ENCODE data around the gene TMPRSS2.
"Not testable (repeated sequence)": the region's sequence is repeated elsewhere in the genome, so short reads cannot be mapped to it uniquely, and the experiment has no call there.

Gene TMPRSS2

DNA sequence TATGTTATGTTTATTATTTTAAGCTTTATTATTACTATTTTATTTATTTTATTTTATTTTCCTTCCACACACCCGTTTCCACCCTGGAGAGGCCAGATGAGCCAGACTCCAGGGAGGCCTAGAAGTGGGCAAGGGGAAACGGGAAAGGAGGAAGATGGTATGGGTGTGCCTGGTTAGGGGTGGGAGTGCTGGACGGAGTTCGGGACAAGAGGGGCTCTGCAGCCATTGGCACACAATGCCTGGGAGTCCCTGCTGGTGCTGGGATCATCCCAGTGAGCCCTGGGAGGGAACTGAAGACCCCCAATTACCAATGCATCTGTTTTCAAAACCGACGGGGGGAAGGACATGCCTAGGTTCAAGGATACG is 82.4 kb downstream of the TMPRSS2 start:
- no peak for DNase-seq

DNA sequence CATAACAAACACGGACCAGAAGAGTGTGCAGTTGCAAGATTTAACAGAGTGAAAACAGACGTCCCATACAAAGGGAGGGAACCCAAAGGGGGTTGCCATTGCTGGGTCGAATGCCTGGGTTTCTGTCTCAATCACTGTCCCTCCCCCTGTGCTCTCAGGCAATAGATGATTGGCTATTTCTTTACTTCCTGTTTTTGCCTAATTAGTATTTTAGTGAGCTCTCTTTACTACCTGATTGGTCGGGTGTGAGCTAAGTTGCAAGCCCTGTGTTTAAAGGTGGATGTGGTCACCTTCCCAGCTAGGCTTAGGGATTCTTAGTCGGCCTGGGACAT is 84.7 kb downstream of the TMPRSS2 start:
- not testable (repeated sequence) for DNase-seq

DNA sequence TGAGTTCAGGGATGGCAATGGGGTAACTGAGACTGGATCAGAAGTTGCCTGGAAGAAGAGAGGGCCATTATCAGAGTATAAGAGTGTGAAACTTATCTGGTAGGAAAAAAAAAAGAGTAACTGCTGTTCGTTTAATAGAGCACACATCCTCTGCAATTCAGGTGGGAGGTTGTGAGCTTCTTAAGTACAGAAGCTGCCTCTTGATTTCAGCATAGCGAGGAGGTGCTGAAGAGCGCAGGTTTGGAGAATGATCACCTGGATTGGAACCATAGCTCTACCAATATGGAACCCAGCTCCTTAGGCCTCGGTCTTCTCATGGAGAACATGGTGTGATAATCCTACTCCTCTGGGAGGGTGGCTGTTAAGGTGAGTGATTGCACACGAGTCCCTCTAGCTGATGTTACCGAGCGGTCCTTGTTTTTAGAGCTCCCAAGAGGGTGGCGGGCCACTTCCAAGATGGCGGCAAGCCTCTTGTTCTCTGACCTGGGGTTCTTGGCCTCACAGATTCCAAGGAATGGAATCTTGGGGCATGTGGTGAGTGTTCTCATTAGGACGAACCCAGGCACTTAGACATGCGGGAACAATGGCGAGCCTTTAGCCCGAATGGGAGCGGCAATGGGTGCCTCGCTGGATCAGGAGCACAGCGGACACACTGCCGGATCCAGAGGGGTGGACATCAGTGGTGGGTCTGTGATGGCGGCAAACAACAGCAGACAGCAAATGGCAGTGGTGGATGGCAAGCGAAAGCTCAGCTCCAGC is 85.2 kb downstream of the TMPRSS2 start:
- no peak for DNase-seq

DNA sequence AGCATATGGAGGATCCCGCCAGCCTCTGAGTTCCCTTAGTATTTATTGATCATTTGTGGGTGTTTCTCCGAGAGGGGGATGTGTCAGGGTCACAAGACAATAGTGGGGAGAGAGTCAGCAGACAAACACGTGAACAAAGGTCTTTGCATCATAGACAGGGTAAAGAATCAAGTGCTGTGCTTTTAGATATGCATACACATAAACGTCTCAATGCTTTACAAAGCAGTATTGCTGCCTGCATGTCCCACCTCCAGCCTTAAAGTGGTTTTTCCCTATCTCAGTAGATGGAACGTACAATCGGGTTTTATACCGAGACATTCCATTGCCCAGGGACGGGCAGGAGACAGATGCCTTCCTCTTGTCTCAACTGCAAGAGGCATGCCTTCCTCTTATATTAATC is 87.0 kb downstream of the TMPRSS2 start:
- DNase-seq: not testable (repeated sequence)

- DNase-seq: peak; percentile 24
Measured at GRCh38 chr21:41419921-41420862, 87.8 kb downstream of the TMPRSS2 start.

- no peak for DNase-seq
Measured at GRCh38 chr21:41418956-41419680, 88.8 kb downstream of the TMPRSS2 start.

- DNase-seq: no peak
Measured at GRCh38 chr21:41418393-41418792, 89.6 kb downstream of the TMPRSS2 start.

DNA sequence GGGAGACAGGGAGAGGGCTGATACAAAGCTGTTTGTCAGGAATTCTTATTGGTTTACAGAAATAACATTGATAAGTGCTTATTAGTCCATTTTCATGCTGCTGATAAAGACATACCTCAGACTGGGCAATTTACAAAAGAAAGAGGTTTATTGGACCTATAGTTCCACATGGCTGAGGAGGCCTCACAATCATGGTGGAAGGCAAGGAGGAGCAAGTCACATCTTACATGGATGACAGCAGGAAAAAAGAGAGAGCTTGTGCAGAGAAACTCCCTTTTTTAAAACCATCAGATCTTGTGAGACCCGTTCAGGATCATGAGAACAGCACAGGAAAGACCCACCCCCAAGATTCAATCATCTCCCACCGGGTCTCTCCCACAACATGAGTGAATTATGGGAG is 90.5 kb downstream of the TMPRSS2 start:
- not testable (repeated sequence) for DNase-seq
